GM21576 (cell line): ENCODE data around the gene KRT2.

Experiments used
- ATAC-seq: cut with Tn5 transposase; IDR thresholded peaks from one replicate; pipeline ENCODE4 v1.9.1; 2021; ENCODE audit warnings: mild to moderate bottlenecking, moderate library complexity; ENCODE audit not compliant: unreplicated experiment

The KRT2 gene

DNA sequence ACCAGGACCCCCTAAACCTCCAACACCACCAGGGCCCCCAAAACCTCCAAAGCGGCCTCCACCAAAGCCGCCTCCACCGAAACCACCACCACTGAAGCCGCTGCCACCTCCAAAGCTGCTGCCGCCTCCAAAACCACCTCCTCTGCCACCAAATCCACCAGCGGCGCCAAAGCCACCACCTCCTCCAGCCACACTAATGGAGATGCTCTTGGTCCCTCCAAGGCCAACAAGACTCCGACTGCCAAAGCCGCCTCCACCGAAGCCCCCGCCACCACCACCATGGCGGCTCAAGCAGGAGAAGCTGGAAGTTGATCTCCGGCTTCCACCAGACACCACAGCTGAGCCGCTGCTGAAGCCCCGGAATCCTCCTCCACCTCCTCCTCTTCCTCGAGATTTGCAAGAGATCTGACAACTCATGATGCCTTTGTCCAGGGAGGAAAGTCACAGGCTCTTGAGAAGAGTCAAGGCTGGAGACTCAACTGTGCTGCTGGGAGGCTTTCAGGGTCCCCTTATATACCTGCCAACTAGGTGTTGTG lies at the start of gene KRT2:
Gene KRT2, minus strand, starts transcription at position 486 of the 536 bp plus-strand sequence. Its CDS starts 69 bp downstream, at position 417.
- no peak for ATAC-seq

DNA sequence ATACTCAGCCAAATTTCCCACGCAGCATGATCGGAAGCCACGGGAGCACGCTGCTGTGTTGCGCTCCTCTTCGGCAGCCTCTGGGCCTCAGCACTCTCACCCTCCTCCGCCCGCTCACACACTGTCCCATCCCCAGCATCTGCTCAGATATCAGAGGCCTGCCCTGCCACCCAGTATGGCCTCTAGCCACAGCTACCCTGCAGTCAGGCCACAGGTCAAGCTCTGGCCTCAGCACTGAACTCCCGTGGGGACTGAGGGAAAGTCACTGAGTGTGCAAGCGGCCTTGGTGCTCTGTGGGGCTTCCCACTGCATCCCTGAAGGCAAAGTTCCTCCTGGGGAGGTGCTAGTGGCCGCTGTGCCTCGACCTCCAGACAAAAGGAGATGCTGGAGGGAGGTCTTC lies 49.3 kb upstream of the KRT2 start:
- no peak for ATAC-seq

DNA sequence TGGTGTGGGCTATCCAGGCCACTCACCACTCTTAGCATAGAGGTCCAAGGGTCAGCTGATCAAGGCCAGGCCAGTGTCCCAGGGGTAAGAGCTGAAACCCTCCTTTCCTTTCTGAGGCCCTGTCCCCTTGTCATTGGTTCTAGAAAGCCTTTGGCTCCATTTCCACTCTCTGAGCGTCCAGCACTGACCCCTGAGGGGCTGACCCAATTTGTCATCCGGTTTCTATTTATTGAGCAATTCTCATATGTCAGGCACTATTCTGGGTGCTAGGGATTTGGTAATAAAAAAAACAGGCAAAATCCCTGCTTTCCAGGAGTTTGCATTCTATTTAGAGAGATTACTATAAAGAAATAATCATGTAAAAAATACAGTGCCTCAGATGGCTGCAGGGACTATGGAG lies 47.9 kb upstream of the KRT2 start:
- ATAC-seq: no peak

DNA sequence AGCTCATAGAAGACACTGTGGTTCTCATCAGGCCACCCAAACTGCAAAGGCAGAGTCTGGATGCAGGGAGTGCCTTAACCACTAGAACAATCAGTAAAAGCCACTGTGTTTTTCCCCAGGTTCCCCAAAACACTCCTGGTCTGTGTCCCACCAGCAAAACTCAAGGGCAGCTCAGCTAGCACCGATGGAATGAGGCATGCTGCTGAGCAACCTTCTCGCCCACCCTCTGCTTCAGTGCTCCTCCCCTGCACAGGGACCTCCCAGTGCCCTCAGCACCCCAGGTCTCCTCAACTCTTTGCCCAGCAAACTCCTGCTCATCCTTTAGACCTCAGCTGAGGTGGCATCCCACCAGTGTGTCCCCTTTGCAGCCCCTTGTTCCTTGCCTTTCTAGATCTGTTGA lies 47.4 kb upstream of the KRT2 start:
- no peak for ATAC-seq

- ATAC-seq: no peak
These were observed 46.8 kb upstream of the KRT2 start for GRCh38 chr12:52698651-52699340.

DNA sequence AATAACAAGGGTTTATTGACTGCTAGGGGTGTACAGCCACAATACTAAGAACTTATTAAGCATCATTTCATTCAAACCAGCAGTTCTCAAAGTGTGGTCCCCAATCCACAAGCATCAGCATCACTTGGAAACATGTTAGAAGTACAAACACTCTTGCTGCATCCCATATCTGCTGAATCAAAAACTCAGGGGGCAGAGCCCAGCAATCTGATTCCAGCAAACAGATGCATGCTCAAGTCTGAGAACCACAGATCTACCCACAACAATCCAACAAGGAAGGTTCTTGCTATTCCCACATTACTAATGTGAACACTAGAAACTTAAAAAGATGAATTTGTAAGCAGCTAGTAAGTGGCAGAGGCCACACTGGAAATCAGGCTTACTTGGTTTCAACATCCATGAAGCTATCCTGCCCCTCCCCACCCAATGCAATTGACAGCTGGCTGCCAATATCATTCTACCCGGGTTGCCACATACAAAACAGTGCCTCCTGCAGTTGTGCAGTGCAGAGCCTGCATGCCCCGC lies 45.1 kb upstream of the KRT2 start:
- no peak for ATAC-seq

- no peak for ATAC-seq
These were observed 44.6 kb upstream of the KRT2 start for GRCh38 chr12:52696588-52696987.

GRCh38 chr12:52695039-52695438 lies 43.0 kb upstream of the KRT2 start:
- no peak for ATAC-seq

DNA sequence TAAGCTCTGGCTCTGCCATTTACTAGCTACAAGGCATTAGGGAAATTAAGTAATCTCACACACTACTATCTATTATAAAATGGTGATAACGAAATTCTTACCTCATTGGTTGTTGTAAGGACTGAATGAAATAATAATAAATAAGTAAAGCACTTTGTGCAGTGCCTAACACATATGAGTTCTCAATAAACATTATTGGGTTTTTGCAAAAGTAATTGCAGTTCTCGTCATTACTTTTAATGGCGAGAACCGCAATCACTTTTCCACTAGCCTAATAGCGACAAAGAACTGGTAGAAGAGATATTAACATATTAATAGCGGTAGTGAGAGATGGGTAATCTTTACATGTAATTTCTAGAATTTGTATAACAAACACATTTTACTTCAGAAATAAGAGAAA lies 42.1 kb upstream of the KRT2 start:
- no peak for ATAC-seq

DNA sequence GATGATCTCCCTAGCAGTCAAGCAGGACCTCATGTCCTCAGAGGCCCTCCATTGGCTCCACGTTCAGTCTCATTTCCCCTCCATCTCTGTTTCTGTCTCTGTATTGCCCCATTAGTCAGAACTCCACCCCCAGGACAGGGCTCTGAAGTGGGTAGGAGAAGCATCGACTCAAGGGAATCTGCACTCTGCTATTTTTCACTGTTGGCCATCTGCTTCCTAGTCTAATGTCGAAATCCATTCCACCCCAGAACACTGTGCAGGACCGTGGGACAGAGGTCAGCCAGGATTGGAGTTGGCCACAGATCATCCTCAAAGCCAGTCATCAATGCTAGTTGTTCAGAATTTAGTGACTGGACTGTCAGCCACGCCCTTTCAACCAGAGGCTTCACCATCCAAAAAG lies 41.2 kb upstream of the KRT2 start:
- no peak for ATAC-seq

- ATAC-seq: no peak
These were observed 40.2 kb upstream of the KRT2 start for GRCh38 chr12:52692254-52692653.

DNA sequence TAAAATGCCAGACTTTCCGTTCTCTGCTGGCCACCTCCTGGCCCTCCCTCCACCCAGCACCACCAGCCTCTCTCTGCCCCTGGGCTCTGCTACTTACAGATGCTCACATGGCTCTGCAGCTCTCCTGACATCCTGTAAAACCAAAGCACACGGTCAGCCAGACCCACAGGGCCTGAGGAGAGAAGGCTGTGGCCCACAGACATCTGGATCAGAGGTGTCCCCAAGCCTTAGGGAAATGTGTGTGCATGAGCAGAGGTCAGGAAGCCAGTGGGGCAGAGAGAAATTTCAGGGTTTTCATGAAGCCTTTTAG lies 39.8 kb upstream of the KRT2 start:
- no peak for ATAC-seq

GRCh38 chr12:52691076-52691840 lies 39.2 kb upstream of the KRT2 start:
- ATAC-seq: no peak

DNA sequence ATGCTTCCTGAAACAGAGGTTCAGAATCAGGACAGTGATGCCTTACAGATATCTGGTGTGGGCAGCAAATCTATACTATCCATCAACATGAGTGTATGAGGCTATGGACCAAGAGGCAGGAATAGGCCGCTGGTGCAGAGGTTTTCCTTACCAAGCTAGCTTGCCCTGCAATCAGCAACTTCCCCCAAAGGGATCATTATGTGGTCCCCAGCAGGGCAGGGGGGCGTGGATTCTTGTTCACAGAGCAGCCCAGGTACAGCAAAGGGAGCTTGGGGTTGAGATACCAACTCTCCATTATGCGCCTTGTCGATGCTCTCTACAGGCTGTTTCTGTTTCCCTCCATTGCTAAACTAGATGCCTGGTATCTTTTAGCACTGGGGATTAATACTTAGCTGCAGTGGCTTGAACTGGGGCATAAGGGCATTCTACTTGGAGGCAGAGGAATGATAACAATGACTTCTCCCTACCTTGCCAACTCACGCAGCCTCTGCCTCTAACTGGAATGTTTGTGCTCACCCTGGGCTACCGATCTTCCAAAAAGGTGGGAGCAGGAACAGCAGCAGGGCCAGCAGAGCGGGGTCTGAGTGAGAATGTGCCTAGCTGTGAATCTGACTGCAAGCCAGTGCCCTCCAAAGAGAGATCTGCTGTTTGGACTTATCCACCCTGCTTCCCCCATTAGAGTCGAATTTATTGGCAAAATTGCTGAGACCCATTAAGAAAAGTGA lies 38.5 kb upstream of the KRT2 start:
- ATAC-seq: no peak

DNA sequence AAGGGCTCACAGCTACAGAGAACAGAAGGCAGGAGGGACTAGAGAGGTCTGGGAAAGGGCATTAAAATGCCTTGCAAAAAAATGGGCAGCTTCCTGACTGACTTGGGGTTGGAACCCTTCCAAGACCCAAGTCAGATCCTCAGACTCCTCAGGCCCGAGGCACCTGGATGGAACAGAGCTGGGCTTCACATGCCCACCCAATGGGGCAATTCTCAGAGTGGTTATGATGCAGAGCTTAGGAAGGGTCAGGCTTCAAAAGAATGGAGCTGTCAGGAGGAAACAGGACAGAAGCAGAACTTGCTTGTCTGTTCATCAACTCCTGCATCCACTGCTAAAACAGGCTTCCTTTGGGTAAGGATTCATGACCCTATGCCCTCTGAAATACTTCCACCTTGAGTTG lies 37.9 kb upstream of the KRT2 start:
- no peak for ATAC-seq

- ATAC-seq: no peak
These were observed 37.2 kb upstream of the KRT2 start for GRCh38 chr12:52689239-52689638.

DNA sequence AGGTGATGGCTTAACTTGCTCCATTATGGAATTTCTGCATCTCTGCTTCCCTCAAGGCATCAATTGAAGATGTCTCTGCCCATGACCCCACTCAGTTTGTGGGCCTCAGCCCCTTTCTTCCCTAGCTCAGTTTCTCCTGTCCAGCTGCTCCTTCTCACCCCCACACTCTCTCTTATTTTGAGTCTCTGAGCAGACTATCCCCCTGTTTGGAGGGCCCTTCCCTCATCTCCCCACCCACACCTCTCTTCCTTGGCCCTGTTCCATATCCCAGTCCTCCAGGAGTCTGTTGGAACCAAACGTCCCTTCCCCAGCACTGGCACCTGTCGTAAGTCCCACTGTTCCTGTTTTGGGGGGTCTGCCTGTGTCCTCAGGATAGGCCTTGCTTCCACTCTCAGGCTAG lies 36.5 kb upstream of the KRT2 start:
- ATAC-seq: no peak

GRCh38 chr12:52687497-52688385 lies 35.7 kb upstream of the KRT2 start:
- no peak for ATAC-seq

DNA sequence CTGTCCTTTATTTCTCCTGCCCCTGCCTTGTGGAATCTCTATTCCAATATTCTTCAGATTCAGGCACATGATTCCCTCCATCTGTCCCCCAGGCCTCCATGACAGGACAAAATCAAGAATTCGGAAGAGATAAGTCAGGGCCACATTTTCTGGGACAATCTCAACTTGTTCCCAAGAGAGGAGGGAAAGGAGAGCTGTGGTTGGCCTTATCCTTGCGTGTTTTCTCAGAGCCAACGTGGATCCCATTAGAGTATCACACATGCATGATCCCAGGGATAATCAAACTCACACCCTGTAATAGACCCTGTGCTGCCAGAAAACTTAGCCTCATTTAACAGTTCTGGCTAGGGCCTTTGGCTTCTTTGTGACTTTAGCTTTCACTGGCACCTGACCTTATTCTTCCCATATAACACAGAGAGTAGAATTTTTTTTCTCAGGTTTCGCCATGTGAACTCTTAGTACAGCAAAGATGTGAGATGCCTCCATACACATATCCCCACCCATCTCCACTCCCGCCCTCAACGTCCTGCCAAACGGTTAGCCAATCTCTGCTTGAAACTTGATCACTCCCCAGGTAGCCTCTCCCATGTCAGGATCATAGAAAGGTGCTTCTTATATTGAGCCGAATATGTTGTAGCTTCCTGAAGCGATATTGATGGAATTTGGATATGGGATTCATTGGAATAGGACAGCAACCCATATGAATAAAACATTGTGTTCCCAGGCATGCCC lies 34.9 kb upstream of the KRT2 start:
- ATAC-seq: no peak

DNA sequence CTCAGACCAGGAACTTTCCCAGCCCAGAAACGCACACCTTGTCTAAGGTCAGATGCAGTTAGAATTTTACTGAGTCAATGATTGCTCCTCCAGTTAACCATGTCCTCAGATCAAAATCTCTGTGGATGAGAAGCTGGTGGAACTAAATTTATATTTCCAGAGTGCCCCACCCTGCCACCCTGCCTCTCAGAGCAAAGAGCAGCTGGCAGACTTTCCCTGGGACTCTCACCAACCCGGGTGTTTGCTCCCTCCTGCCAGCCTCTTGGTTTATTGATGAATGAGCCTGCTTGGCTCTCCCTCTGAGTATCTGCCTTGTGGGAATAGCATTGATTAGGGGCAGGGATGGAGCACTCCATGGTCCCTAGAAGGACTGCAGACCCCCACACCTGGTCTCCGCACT lies 34.1 kb upstream of the KRT2 start:
- no peak for ATAC-seq
